GM21360 (cell line): ENCODE results near the gene PRPS1L1.

Source experiments
- ATAC-seq: cut with Tn5 transposase; IDR thresholded peaks from one replicate; pipeline ENCODE4 v1.9.1; 2021; ENCODE audit warnings: mild to moderate bottlenecking, moderate library complexity; ENCODE audit not compliant: unreplicated experiment

The PRPS1L1 gene

DNA sequence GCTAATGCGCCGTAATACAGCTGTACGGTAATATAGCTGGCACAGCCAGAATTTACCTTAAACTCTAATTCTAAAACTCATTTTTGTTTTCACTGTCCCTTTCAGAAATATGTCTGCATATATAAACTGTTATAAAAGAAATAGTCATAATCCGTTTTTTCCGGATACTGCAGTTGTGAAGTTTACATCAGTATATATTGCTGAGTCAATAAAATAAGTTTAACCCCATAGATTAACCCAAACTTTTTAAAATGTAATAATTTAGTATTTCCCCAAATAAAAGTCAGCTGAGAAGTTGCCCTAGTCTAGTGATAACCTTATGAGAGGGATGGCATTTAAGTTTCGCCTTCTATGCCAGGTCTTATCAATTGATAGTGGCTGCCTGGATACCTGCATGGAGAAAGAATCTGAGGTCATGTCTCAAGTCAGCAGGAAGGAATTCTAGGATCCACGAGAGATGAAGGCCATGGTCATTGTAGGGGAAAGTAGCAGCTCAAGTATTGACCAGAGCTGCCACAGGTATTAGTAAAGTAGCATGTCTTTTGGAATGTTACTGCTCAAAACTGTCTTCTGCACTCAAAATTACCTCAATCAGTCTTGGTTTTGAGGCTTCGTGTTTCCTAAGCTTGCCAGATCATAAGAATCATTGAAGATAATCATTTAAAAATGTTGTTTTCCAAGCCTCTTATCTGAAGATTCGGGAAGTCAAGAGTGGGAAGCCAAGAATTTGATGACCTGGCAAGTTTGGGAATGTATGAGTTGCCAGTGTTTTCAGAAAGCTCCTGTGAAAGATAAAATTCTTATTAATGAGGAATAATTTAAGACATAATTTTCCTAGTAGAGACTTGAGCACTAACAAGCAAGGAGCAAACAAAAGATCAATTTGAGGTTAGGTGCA is 10.8 kb downstream of the PRPS1L1 start:
- ATAC-seq, result no peak

DNA sequence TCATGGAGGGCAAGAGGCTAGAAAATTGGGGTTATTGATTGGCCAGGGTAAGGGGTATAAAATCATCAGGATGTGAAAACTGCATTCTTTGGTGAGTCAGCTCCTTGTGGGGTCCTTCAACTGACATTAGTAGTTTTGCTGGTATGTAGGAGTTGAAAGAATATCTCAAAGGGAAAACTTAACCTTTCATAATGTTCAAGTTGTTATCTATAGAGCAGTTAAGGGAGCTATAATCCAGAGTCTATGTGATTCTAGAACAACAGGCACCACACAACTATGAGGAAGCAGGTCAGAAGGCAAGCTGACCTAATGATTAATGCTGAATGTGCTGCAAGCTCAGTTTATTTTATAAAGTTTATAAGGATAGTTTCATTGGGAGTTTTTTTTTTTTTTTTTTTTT is 13.7 kb downstream of the PRPS1L1 start:
- ATAC-seq, result no peak

DNA sequence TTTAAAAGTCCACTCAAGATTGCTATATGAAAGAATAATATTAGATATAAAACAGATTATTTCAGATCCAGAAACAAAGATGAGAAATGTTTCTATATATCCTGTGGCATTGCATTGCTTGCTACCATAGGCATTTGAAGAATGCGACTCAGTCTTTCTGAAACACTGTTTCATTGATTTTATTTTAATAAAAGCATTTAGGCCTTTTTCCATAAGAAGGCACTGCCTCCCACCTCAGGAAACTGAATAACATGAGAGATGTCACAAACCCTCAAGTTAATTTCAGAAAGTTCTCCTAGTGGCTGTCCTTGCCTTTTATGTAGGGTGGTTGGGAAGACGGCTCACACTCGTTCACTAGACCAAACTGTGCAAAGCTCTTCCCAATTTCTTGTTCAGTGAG is 23.3 kb downstream of the PRPS1L1 start:
- ATAC-seq, result no peak

DNA sequence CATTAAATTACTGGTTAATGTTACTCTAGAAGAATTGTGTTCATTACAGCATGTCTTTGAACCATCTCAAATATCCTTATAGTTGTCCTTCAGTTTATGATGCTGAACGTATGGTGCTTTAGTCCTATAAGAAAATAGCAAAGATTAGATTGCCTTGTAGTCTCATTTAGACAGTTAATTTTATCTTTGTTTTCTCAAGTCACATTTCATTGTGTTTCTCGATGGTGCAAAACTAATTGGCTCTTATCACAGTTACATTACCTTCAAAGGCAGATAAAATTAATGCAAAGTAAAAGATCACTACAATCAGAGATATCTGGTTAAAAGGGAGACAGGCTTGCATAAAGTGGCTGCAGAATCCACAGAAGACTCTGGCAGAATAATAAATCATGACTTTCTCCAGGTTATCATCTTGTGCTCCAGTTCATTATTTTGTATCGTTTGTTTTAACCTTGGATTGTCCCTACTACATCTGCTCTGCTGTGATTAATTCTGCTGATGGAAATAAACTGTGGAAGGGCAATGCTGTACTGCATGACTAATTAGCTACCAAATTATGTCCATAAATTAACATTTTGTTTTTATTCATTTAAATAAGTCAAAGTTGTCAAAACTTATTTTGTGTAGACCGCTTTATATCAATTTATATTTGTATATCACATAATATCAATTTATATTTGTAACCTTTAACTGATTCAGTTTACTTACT is 24.2 kb downstream of the PRPS1L1 start:
- ATAC-seq, result no peak

DNA sequence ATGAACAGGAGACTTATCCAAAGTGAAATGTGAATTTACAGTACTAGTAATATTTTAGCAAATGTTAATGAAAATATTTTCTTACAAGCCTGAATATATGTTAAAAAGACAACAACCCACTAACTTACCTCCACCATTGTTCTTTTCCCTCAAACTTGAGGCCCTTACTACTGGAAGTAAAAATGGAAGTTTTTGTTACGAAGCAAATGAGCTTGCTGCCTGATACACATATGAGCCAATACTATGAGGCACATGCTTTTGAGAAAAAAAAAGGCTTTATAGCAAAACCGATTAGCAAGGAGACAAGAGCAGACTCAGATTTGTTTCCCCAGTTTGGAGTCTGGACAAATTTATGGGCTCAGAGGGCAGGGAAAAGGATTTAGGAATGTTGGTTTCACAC is 29.0 kb downstream of the PRPS1L1 start:
- no peak for ATAC-seq

DNA sequence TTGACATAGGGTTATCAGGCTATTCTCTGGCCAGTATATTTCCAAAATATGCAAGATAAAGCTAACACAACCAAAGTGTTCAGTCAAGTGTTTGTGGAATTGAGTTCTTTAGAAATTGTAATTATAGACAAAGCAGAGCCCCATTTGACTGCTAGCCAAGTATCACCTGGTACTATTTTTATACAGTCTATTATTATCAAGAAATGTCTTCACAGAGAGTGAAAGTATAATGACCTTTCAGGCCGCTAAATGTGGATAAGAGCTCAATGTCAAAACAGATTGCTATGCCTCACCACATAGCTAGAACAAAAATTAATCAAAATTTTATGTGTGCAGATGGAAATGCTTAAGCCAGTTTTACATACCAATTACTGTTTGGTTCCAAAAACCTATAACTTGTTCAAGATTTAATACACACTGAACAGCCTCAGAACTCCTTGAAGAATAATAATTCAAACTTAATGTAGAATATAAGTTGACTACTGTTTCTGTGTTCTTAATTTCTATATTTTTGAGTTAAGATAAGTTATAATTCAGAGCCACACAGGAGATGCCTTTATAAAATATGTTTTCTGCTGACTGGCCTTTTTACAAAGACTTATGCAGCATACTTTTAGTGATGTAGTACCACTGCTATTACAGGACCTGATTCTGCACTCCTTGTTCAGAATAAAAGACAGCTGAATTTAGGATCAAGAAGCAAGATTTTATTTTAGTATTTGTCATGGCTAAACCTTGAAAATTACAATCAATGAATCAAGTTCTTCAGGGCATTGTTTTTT is 31.0 kb downstream of the PRPS1L1 start:
- ATAC-seq, result no peak

DNA sequence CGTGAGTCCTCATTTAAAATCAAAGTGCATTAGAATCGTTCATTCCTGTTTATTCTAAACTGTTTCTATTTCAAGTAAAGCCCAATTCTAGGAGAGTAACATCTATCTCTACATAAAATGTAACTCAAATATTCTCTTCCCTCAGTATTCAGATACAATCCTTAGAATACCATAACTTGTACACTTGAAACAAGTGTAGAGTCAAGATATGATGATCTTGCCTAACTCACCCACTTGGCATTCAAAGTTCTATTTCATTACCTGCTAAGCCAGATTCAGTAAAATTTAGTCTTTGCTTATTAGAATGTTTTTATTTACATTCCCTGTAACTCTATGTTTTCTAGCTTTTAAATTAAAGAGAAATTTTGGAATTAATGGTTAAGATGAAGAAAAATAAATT is 31.6 kb downstream of the PRPS1L1 start:
- no peak for ATAC-seq

DNA sequence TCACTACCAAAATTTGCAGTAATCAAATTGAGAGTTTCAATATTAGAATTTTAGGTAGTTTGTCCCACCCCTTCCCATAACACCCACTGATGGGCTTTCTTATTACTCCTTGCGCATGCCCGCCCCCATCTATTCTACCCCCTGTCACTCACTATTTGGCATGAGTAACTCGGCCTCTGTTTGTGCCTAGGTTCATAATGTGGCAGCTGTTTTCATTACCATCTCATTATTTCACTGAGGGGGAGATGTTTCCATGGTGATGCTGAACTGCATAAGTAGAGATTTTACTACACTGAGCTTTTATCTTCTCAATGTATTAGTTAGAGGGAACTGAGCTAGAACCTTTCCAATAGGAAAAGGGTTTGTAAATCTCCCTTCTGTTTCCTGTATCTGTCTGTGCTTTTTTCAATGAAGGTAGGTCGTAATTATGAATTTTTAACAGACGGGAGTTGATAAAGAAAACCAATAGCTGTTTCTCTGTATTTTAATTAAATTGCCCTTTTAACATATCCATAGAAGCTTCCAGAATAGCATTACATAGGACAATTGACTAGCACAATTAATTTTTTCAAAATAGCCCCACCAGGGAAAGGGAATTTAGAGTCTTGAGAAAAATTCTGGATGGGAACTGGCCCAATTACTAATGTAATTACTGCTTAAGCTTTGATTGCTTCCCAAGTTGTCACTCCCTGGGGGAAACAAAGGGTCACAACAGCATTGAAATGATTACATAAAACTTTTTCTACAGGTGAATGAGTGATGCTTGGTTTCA is 33.4 kb downstream of the PRPS1L1 start:
- no peak for ATAC-seq

DNA sequence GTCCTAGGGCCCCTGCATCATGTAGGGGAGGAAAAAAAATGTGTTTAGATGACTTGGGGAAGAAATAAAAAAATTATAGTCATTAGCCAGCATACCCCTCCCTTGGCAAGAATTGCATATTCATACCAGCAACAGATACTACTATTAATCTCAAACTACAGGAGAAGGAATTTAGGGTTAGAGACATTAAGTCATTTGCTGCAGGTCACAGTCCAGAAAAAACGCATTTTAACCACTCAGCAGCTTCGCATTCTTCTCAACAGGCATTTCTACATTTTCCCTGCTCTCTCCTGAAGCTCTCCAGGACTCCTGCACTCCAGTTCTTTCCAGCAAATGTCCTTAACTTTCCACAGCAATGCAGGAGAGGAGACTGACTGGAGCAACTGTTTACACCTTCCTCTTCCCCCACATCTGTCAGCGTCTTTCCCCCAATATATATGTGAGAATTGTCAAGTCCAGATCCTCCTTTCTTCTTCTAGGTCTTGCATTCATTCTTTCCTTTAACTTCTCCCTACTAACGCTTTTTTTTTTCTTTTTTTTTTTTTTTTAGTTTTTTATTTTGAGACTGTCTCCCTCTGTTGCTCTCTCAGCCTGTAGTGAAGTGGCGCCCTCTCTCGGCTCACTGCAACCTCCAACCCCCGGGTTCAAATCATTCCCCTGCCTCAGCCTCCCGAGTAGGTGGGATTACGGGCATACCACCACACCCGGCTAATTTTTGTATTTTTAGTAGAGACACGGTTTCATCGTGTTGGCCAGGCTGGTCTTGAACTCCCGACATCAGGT is 35.6 kb downstream of the PRPS1L1 start:
- no peak for ATAC-seq

DNA sequence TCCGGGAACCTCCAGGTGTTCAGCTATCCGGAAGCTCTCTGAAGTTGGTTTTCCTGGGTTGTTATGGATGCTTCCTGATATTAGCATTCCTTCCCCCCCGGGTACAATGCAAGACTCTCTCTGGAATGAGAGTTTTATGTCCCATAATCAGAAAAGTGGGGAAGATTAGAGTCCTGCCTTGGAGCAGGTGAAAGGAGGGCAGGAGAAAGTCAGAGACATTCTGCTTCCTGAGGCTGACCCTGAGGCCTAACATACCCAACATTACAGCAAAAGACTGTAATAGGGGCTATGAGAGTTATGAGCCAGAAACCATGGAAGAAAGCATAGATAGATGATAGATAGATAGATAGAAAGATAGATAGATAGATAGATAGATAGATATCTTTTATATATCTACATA is 36.9 kb downstream of the PRPS1L1 start:
- ATAC-seq, result no peak

DNA sequence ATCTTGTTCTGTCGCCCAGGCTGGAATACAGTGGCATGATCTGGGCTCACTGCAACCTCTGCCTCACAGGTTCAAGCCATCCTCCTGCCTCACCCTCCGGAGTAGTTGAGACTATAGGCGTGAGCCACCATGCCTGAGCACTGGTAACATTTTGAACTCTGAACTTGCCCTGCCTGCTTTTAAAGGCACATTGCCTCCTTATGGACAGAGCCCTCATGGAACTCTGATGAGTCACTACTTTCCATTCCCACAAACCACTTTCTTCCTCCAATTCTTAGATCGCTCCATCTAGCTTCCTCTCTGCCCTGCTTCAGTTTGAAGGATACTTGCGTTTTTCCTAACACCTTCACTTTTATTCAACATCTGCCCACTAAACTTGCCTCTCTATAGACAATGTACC is 38.1 kb downstream of the PRPS1L1 start:
- ATAC-seq, result no peak

DNA sequence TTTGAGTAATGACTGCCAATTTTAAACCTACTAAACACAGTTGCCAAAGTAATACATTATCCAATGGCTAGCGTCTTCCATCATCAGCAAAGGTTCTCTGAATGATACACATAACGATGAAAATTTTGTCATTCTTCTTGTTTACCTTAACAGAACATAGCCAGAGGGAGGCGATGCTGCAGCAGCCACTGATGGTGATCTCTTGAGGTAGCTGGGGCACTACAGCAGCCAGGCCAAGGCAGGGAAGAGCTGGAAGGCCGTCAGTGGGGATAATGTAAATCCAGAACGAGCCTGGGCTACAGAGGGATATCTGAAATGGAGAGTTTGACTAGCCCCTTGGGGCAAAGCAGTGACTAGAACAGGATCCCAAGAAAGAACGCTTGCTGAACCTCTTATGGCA is 38.8 kb downstream of the PRPS1L1 start:
- ATAC-seq, result no peak

DNA sequence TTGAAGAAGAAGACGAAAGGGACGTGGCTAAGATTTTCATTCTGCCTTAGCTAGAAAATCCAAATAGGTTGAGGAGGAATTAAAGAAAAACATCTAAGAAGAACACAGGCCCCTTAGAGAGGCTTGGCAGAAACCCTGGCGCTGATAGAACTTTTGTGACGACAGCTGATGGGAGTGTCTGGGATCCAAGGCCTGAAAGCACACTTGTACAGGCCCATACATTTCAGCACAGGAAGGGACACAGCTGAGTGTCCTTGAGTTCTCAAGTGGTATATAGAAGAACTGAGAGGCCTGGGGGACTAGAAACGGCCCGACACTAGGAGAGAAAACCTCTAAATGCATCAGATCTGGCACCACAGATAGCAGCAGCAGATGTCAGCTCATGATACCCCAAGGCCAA is 39.5 kb downstream of the PRPS1L1 start:
- no peak for ATAC-seq

DNA sequence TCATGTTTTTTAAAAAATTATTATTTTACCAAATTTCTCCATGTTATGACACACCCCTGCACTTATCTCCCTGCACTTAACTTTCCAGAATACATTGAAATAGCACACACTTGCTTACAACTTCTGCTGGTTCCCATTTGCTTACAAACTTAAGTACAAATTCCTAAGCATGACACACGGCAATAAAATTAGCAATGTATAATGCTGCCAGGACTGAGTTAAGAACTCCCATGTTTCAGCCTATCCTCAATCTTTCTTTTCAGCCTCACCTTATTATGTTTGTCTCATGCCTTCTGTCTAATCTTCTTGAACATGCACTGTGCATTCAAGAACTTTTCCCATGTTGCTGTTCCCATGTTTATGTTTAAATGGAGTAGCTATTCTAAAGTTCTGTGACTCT is 40.8 kb downstream of the PRPS1L1 start:
- ATAC-seq, result no peak

DNA sequence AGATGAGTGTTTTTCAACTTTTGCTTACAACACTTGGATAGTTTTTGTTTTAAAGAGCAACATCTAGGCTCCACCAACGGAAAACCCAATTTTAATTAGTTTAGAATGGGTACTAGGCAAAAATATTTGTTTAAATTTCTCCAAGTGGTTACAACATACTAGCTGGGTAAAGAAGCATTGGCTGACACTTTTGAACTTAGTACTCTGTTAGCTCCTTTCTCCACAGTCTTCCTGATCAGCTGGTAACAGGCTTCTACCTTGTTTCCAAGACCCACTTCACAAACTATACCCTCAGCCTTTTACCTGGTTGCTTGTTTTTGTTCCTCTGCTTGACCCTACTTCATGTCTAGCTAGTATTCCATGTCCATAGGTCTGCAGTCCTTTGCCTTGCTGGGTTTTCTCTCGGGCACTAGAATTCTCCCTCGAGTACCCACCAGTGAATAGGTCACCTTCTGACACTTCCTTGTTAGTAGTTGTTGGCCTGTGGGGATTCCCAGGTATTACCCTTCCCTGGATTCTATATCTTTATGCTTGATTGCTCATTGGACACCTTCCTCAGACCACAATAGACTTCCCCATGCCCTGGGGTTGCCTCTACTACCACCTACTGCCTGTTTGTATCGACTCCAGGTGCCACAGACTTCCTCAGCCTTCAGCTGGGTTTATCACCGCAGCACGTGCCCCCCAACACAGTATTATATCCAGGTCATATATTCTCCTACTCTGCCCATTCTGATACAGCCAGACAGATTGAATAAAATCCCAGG is 42.0 kb downstream of the PRPS1L1 start:
- ATAC-seq, result no peak

DNA sequence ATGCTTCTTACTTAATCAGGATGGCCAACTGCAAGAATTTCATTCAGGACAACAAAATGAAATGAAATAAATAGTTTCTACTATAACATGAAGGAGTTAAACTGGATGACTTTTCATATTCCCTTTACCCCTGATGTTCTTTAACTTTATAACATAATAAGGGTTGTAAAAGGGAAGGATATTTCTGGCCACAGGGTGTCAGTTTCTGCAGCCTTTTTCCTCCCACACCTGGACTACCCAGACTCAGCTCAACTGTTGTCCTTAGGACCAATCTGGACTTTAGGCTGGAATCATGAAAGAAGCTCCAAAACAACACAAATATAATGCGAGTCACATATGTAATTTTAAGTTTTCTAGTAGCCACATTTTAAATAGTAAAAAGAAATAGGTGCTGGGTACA is 43.4 kb downstream of the PRPS1L1 start:
- ATAC-seq, result no peak

DNA sequence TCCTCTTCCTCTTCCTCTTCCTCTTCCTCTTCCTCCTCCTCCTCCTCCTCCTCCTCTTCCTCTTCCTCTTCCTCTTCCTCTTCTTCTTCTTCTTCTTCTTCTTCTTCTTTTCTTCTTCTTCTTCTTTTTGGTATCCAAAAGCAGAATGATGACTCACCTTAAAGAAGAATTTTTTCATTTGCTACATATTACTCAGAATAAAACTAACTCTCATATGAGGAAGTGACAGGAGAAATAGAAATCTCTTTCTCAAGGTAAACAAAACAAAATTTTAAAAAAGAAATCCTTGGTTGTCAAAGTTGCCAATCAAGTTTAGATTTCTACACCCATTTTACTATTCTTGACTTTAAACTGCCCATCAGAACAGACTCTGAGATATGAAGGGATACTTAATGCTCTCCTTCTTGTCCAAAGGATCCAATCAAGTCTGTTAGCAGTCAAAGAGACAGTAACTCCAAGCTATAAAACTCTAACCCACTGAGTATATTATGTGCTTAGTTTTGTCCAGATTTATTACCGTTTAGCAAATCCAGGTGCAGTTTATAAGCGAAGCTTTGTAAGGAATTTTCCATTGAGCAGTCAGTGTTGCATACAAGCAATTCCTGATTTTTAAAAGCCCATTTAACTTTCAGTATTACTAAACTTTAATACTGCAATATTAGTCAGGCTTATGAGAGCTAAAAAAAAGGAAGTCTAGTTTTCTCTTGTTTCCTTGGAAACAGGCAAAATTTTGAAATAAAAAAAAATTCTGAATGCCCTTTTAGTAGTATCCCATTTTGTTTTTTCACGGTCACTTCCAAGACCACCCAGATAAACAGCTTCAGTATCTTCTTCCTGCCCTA is 44.2 kb downstream of the PRPS1L1 start:
- ATAC-seq, result no peak

DNA sequence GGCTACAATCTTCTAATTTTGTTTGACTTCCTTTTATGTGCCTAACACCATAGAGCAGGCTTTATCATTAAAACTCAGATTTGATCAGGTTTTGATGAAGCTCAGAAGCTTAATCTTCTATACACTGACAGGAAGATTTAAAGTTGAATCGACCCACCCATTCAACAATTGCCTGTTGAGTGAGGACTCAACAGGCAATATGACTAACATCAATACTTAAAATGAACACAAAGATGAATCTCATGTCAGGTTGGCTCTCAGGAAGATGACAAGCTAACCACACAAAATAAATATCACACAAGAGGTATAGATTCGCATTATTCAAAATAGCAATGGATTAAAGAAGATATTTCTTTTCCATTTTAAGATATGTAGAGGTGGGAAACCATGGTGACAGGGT is 50.7 kb downstream of the PRPS1L1 start:
- no peak for ATAC-seq
